K562 (cell line): ENCODE results near the gene CCDC71L. TPM values are rescaled to one million over a fixed set of nuclear protein-coding genes. Genes with fewer than 3 reads are reported as not detected.

Experiments
- BRD9 ChIP-seq: fragments of 450-650 bp; IDR thresholded peaks from 2 replicates; pipeline ENCODE4 v1.6.1; 2018; ENCODE audit warnings: low read depth; ENCODE audit not compliant: partially characterized antibody
- EHMT2 ChIP-seq: fragments of 450-650 bp; IDR thresholded peaks from 2 replicates; pipeline ENCODE4 v1.6.1; 2018; ENCODE audit warnings: antibody characterized with exemption
- HDGF ChIP-seq: fragments of 450-650 bp; IDR thresholded peaks from 2 replicates; pipeline ENCODE4 v1.6.1; 2016
- HOXB6 ChIP-seq: fragments of 250-450 bp; sonication (Bioruptor Pico); IDR thresholded peaks from 2 replicates; pipeline ENCODE4 v1.5.1; 2022; ENCODE audit warnings: mild to moderate bottlenecking, borderline replicate concordance
- KLF13 ChIP-seq: fragments of 450-650 bp; IDR thresholded peaks from 2 replicates; pipeline ENCODE4 v1.6.1; 2016; ENCODE audit warnings: missing genetic modification characterization, low read depth, mild to moderate bottlenecking, missing compliant biosample characterization, moderate library complexity, borderline replicate concordance
- KLF16 ChIP-seq: IDR thresholded peaks from 2 replicates; pipeline ENCODE4 v1.6.1; 2016; ENCODE audit warnings: antibody characterized with exemption
- L3MBTL2 ChIP-seq: fragments of 450-650 bp; IDR thresholded peaks from 2 replicates; pipeline ENCODE4 v1.6.1; 2016; ENCODE audit warnings: mild to moderate bottlenecking, moderate library complexity
- LEF1 ChIP-seq: fragments of 450-650 bp; IDR thresholded peaks from 2 replicates; pipeline ENCODE4 v1.6.1; 2016; ENCODE audit warnings: mild to moderate bottlenecking
- MEF2D ChIP-seq: conservative IDR thresholded peaks from 2 replicates; pipeline ENCODE4 v1.6.1; 2016; ENCODE audit warnings: low read depth, missing genetic modification characterization, missing compliant biosample characterization
- NCOA4 ChIP-seq: fragments of 450-650 bp; IDR thresholded peaks from 2 replicates; pipeline ENCODE4 v1.6.1; 2018; ENCODE audit warnings: mild to moderate bottlenecking; ENCODE audit not compliant: partially characterized antibody
- POLR2AphosphoS5 ChIP-seq: IDR thresholded peaks from 2 replicates; pipeline ENCODE4 v1.6.1; 2011; ENCODE audit warnings: mild to moderate bottlenecking, low read depth, low read length, moderate library complexity; ENCODE audit not compliant: control insufficient read depth, insufficient read depth
- RAD51 ChIP-seq: fragments of 450-650 bp; IDR thresholded peaks from 2 replicates; pipeline ENCODE4 v1.7.1; 2016; ENCODE audit warnings: low read depth, mild to moderate bottlenecking, borderline replicate concordance
- YBX1 ChIP-seq: fragments of 450-650 bp; IDR thresholded peaks from 2 replicates; pipeline ENCODE4 v1.7.1; 2016; ENCODE audit warnings: mild to moderate bottlenecking
- ZNF121 ChIP-seq: sonication (generic); formaldehyde crosslinking; conservative IDR thresholded peaks from 2 replicates; pipeline ENCODE4 v1.8.0; 2022; ENCODE audit warnings: missing genetic modification reagents
- ZNF124 ChIP-seq: sonication (generic); formaldehyde crosslinking; IDR thresholded peaks from 2 replicates; pipeline ENCODE4 v1.8.1; 2022; ENCODE audit warnings: missing genetic modification reagents
- polyA plus RNA-seq, 8 experiments: library from polyadenylated mRNA; depleted of rRNA in 4 of 8; stranded (reverse) in 5 of 8; unstranded in 3 of 8; fragments of >200 nt; fragmentation: Nextera tagmentation in 2 of 8; fragmentation: Illumina TruSeq in 1 of 8; extraction: Ambion mirVana in 2 of 8; extraction: Trizol in 1 of 8; gene quantifications; 2 replicates each; pipeline versions ENCODE4 v1.2.1 to v1.2.3, GENCODE V29; 2011 to 2014; ENCODE audit warnings: inconsistent platforms in 1 of 8, missing spikeins in 1 of 8
- total RNA-seq, 7 experiments: library from RNA; depleted of rRNA in 6 of 7; stranded (reverse); fragments of >200 nt in 6 of 7; fragmentation: Illumina TruSeq in 2 of 7; extraction: Trizol in 2 of 7; gene quantifications; 2 replicates each; pipeline versions ENCODE4 v1.2.1 to v1.2.3, GENCODE V29; 2011 to 2021; ENCODE audit warnings: low replicate concordance in 1 of 7
- TF ChIP-seq, protein P1 (sequence below): fragments of 200-400 bp; formaldehyde crosslinking; IDR thresholded peaks from 2 replicates; pipeline ENCODE4 v1.6.1; 2017; ENCODE audit warnings: mild to moderate bottlenecking, low read depth, low read length, moderate library complexity
- TF ChIP-seq, protein P2 (sequence below): fragments of 450-650 bp; IDR thresholded peaks from 2 replicates; pipeline ENCODE4 v1.6.1; 2016; ENCODE audit warnings: missing biosample characterization, missing genetic modification characterization
- TF ChIP-seq, protein P3 (sequence below): fragments of 250-450 bp; sonication (Bioruptor Pico); IDR thresholded peaks from 2 replicates; pipeline ENCODE4 v1.5.1; 2021; ENCODE audit warnings: mild to moderate bottlenecking
- TF ChIP-seq, protein P4 (sequence below): fragments of 250-450 bp; sonication (Bioruptor Pico); IDR thresholded peaks from 2 replicates; pipeline ENCODE4 v1.4.0; 2020

CCDC71L gene
- total and polyA plus RNA-seq, 9 of the 15 experiments (the other 6 are each of a cell fraction or from before 2014, with no cell fraction given), result 5.7 to 108 (median 25.4) TPM

DNA sequence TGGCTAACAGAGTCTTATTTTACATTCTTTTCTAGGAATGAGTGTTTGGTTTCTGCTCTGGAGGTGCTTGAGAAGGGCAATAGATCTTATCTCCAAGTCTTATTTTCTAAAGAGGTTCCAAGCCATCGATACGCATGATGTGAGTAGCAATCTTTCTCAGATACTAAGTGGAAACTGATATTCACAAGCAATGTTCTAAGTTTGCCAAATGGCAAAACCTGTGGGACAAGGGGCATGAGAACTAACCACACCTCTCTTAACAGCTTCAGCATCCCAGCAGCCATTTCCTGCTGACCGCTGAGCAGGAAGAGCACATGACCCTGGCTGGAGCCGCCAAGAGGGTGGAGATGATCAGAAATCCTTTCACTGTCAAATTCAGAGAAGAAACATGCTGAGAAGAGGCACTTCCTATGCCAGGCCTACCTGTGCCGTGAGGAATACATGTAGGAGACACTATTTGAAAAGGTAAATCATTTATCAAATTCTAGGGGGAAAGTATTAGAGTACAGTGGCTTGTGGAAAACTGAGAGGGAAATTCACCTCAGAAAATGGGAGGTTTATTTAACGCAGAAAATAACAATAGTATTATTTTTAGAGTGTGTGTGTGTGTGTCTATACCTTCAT lies 35.2 kb downstream of the CCDC71L start (continued):
- TF ChIP-seq ZNF124 (no peak), KLF16 (no peak), LEF1 (no peak), HDGF (no peak), MEF2D (no peak), KLF13 (tag) (peak; percentile 45; the same call in 1 of the 2 replicates), RAD51 (peak; percentile 56; the same call in 1 of the 2 replicates), BRD9 (no peak), NCOA4 (no peak), HOXB6 (CRISPR knock-in tag) (no peak), YBX1 (no peak), ZNF121 (CRISPR knock-in tag) (no peak), POLR2AphosphoS5 (no peak), EHMT2 (no peak; the same call in 1 of the 2 replicates), L3MBTL2 (peak; percentile 69)
- TF ChIP-seq, protein P1, sequence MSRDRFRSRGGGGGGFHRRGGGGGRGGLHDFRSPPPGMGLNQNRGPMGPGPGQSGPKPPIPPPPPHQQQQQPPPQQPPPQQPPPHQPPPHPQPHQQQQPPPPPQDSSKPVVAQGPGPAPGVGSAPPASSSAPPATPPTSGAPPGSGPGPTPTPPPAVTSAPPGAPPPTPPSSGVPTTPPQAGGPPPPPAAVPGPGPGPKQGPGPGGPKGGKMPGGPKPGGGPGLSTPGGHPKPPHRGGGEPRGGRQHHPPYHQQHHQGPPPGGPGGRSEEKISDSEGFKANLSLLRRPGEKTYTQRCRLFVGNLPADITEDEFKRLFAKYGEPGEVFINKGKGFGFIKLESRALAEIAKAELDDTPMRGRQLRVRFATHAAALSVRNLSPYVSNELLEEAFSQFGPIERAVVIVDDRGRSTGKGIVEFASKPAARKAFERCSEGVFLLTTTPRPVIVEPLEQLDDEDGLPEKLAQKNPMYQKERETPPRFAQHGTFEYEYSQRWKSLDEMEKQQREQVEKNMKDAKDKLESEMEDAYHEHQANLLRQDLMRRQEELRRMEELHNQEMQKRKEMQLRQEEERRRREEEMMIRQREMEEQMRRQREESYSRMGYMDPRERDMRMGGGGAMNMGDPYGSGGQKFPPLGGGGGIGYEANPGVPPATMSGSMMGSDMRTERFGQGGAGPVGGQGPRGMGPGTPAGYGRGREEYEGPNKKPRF, result no peak
- TF ChIP-seq, protein P2, sequence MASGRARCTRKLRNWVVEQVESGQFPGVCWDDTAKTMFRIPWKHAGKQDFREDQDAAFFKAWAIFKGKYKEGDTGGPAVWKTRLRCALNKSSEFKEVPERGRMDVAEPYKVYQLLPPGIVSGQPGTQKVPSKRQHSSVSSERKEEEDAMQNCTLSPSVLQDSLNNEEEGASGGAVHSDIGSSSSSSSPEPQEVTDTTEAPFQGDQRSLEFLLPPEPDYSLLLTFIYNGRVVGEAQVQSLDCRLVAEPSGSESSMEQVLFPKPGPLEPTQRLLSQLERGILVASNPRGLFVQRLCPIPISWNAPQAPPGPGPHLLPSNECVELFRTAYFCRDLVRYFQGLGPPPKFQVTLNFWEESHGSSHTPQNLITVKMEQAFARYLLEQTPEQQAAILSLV (tag), result no peak
- TF ChIP-seq, protein P3, sequence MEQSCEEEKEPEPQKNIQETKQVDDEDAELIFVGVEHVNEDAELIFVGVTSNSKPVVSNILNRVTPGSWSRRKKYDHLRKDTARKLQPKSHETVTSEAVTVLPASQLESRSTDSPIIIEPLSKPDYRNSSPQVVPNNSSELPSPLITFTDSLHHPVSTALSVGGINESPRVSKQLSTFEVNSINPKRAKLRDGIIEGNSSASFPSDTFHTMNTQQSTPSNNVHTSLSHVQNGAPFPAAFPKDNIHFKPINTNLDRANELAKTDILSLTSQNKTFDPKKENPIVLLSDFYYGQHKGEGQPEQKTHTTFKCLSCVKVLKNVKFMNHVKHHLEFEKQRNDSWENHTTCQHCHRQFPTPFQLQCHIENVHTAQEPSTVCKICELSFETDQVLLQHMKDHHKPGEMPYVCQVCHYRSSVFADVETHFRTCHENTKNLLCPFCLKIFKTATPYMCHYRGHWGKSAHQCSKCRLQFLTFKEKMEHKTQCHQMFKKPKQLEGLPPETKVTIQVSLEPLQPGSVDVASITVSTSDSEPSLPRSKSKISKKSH (CRISPR knock-in tag), result no peak
- TF ChIP-seq, protein P4, sequence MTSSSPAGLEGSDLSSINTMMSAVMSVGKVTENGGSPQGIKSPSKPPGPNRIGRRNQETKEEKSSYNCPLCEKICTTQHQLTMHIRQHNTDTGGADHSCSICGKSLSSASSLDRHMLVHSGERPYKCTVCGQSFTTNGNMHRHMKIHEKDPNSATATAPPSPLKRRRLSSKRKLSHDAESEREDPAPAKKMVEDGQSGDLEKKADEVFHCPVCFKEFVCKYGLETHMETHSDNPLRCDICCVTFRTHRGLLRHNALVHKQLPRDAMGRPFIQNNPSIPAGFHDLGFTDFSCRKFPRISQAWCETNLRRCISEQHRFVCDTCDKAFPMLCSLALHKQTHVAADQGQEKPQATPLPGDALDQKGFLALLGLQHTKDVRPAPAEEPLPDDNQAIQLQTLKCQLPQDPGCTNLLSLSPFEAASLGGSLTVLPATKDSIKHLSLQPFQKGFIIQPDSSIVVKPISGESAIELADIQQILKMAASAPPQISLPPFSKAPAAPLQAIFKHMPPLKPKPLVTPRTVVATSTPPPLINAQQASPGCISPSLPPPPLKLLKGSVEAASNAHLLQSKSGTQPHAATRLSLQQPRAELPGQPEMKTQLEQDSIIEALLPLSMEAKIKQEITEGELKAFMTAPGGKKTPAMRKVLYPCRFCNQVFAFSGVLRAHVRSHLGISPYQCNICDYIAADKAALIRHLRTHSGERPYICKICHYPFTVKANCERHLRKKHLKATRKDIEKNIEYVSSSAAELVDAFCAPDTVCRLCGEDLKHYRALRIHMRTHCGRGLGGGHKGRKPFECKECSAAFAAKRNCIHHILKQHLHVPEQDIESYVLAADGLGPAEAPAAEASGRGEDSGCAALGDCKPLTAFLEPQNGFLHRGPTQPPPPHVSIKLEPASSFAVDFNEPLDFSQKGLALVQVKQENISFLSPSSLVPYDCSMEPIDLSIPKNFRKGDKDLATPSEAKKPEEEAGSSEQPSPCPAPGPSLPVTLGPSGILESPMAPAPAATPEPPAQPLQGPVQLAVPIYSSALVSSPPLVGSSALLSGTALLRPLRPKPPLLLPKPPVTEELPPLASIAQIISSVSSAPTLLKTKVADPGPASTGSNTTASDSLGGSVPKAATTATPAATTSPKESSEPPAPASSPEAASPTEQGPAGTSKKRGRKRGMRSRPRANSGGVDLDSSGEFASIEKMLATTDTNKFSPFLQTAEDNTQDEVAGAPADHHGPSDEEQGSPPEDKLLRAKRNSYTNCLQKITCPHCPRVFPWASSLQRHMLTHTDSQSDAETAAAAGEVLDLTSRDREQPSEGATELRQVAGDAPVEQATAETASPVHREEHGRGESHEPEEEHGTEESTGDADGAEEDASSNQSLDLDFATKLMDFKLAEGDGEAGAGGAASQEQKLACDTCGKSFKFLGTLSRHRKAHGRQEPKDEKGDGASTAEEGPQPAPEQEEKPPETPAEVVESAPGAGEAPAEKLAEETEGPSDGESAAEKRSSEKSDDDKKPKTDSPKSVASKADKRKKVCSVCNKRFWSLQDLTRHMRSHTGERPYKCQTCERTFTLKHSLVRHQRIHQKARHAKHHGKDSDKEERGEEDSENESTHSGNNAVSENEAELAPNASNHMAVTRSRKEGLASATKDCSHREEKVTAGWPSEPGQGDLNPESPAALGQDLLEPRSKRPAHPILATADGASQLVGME (CRISPR knock-in tag), result 0 out of 2 replicates have a peak, but pooled peaks have one; percentile 17
